HG03045 (cell line): ENCODE results near the gene NRCAM.
A peak's percentile ranks its signal among the peaks of the same experiment; 100 is the strongest.

Experiments used
- ATAC-seq: cut with Tn5 transposase; IDR thresholded peaks from one replicate; pipeline ENCODE4 v1.9.1; 2021; ENCODE audit warnings: mild to moderate bottlenecking, moderate library complexity; ENCODE audit not compliant: unreplicated experiment

The NRCAM gene

GRCh38 chr7:108178398-108178797 is 277.8 kb downstream of the NRCAM start:
- no peak for ATAC-seq

GRCh38 chr7:108171164-108171563 is 285.1 kb downstream of the NRCAM start:
- no peak for ATAC-seq

DNA sequence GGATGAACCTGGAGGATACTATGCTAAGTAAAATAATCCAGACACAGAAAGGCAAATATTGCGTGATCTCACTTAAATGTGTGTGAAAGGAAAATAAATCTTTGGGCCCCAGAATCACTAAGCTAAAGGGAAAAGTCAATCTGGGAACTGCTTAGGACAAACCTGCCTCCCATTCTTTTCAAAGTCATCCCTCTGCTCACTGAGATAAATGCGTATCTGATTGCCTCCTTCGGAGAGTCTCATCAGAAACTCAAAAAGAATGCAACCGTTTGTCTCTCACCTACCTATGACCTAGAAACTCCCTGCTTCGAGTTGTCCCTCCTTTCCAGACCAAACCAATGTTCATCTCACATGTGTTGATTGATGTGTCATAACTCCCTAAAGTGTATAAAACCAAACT is 286.0 kb downstream of the NRCAM start:
- ATAC-seq: no peak

DNA sequence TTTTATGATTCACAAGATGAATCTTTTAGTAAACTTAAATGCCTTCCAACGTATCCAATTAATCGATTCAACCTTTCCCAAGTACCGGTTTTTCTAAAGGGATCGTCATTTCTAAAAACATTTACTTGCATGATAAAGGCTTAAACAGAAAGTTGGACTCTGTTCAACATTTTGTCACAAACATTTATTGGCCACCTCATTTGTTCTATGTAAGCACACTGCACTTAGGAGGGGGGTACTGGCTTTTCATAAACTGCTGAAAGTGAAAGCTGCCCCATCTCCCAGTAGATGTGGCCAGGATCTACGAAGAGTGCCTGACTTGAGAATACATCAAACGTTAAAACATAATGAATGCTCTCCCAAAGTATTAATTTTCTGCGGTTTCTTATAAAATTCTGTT is 288.8 kb downstream of the NRCAM start:
- no peak for ATAC-seq

DNA sequence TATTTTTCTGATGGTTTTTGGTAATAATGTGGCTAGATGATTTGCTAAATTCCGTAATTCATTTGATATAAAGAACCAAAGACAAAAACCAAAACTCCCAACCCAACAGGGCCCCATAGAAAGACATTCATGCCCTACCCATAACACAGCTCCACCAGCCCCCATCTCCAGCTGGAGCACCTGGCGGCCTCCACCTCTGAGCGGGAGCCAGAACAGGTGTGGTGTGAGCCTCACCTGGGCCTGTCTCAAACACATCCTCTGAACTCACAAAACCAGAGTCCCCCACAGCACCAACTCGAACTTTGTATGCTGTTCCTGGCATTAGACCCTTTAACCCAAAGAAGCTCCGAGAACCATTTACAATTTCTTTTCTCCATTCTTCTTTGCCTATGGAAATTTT is 289.5 kb downstream of the NRCAM start:
- no peak for ATAC-seq

DNA sequence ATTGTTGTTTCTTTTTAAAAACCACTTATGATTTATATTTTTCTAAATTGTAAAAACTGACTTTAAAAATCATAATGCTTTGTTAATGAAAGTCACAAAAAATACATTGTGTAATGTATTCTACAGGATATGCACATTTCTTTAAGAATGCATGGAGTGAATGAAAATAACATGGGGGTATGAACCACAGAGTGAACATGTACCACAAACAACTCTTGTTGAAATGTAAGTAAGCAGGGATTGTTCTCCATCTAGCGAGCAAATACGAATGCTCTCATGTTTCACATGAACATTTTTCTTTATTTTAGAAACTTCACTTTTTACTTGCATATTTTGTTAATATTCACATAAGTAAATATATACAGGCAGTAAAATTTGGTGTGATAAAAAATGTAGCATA is 290.5 kb downstream of the NRCAM start:
- no peak for ATAC-seq

- no peak for ATAC-seq
Measured at GRCh38 chr7:108164946-108165345, 291.3 kb downstream of the NRCAM start.

GRCh38 chr7:108164342-108164741 is 291.9 kb downstream of the NRCAM start:
- no peak for ATAC-seq

GRCh38 chr7:108158776-108159175 is 297.5 kb downstream of the NRCAM start:
- ATAC-seq: no peak

- no peak for ATAC-seq
Measured at GRCh38 chr7:108157606-108158335, 298.5 kb downstream of the NRCAM start.

DNA sequence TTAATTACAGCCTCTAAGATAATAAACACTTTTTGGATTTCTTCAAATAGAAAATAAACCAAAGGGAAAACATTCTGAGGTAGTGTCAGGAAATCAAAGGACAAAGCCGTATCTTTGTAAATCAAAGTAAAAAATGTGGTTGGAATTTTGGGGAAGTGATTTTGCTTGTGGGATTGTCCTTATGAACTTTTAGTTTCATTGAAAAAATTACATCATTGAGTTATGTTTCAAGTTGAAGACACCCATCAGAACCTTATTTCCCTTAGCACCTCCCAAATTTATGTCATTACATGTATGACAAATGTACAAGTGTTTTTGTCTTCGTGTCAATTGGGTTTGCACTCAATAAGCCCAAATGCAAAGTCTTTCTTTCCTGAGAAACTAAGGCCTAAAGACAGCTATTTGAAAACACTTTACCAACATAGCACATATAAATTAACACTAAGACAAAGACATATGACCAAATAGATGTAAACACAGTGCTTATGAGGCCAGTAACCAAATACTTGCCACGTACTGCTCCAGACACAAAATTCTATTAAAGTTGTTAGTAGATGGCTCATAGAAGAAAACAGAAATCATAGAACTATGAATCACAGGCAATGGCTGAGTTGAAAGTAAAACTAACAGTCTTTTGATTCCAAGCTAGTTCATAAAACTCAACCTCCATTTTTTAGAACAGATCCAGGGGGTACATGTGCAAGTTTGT is 299.2 kb downstream of the NRCAM start:
- ATAC-seq: no peak

- ATAC-seq: no peak
Measured at GRCh38 chr7:108152198-108152597, 304.0 kb downstream of the NRCAM start.

DNA sequence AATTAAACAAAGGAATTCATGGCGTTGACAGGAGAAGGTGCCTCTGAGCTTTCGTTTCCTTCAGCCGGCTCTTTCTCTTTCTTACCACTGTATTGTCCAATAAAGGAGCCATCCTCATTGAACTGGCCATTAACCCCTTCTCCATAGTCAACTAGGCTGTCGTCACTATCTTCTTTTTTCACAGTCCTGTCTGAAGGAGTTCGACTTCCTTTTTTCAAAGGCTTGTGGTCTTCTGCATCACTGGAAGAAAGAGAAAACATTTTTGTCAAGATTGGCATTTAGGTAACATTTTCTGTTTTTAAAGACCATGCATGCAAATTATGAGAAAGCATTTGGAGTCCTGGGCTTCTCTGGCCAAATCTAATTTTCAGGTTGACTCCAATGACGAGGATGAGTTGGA is 306.3 kb downstream of the NRCAM start:
- ATAC-seq: no peak

- ATAC-seq: no peak
Measured at GRCh38 chr7:108149119-108149518, 307.1 kb downstream of the NRCAM start.

DNA sequence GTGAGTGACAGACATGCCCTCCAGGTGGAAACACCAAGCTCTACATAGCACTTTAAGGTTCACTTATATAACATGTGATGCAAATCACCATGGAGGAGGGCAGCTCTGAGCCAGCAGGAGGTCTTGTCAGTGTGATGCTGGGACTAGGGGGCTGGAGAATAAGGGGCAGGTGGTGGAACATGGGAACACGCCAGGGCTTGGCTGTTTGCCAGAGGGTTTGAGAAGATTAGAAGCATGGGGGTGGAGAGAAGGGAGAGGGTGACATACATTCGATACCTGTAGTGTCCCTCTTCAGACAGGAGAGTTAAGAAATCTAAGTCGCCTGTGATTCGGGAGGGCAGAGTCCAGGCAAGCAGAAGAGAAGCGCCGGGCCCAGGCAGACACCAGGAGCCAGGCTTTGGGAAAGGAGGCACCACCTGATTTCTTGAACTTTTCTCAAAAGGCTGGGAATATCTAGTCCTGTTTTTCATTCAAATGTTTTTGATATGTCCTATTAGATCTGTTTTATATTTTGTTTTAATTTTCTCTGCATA is 309.1 kb downstream of the NRCAM start:
- ATAC-seq: no peak

- ATAC-seq: peak; percentile 55
Measured at GRCh38 chr7:108146070-108146842, 310.0 kb downstream of the NRCAM start.

DNA sequence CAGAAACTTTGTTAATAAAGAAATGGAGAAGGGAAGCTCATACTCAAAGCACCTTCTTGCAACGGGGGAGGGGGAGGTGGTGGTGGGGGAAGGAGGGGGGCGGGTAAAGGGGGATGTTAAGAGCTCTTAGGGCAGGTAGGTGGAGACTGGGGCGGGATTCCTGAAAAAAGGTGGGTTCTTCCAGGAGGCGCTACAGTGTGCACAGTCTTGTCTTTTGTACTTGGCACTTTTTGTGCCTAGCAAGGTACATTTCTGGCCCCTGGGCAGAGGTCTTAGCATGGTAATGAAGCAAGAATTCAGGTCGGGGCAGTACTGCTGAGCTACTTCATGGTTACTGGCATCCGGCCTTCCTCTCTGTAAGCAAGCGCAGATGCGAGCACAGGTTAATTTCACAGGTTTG is 310.8 kb downstream of the NRCAM start:
- ATAC-seq: no peak

- ATAC-seq: no peak
Measured at GRCh38 chr7:108144931-108145330, 311.3 kb downstream of the NRCAM start.

GRCh38 chr7:108143658-108144420 is 312.4 kb downstream of the NRCAM start:
- ATAC-seq: no peak

DNA sequence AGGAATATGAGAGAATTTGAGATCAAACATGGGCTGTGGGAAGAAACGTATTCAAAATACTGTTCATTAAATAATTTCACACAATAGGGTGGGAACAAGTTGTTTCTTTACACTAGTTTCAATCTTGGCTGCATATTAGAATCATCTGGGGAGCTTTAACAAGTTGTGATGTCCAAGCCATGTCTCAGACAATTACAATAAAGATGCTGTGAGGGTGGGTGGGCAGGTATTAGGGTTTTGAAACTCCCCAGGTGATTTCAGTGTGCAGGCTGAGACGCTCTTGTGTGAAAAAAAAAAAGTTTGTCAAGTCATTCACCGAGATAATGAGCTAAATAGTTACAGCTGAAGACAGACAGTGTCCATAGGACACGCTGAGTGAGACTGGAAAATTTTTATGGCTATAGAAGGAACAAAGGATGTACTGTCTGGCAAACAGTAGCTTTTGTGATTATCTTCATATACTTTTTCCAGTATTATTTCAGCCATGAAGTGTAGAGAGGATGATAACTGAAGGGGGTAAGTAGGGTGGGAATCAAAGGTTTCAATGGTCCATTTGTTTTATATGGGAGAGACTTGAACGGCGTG is 313.5 kb downstream of the NRCAM start:
- ATAC-seq: no peak
